Astrocyte (in vitro differentiated cells and primary cell): ENCODE measurements around the gene MYMK.

Experiments used
- EZH2 ChIP-seq: IDR thresholded peaks from 2 replicates; pipeline ENCODE4 v1.6.1; 2012; ENCODE audit warnings: mild to moderate bottlenecking, low read length, inconsistent platforms; ENCODE audit not compliant: insufficient read depth
- TF ChIP-seq, protein P1 (sequence below): IDR thresholded peaks from 2 replicates; pipeline ENCODE4 v1.5.1; 2011; ENCODE audit warnings: low read depth, mild to moderate bottlenecking, inconsistent platforms, low read length, moderate library complexity; ENCODE audit not compliant: insufficient read depth

DNA sequence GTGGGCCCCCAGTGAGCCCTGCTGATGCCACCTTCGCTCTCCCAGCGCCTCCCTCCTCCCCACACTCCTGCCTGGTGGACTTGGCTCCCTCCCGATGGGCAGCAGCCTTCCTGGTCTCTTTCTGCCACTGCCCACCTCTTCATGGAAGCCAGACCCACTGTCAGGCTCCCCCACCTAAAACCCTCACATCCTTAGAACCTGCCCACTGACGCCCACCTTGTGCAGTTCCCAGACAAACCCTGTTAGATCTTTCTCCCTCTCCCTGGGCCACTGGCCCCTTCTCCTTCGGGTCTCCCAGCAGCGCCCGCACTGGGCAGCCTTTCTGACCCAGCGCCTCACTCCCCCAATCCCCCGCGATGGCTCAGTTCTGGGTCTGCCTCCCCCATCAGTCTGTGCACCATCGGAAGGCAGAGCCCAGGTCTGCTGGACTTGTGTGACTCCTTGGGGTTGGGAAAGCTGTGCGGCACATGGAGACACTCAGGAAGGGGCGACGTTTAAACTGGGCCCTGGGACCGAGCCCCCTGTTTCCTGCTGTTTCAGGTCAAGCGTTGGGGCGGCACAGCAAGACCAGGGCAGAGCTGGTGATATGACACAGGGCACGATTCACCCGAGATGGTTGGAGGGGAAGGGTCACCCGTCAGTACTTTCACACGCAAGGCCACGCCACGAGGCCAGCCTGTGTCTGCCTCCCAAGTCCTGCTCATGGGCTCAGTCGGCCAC lies 17.4 kb downstream of the MYMK start:
- TF ChIP-seq, protein P1, sequence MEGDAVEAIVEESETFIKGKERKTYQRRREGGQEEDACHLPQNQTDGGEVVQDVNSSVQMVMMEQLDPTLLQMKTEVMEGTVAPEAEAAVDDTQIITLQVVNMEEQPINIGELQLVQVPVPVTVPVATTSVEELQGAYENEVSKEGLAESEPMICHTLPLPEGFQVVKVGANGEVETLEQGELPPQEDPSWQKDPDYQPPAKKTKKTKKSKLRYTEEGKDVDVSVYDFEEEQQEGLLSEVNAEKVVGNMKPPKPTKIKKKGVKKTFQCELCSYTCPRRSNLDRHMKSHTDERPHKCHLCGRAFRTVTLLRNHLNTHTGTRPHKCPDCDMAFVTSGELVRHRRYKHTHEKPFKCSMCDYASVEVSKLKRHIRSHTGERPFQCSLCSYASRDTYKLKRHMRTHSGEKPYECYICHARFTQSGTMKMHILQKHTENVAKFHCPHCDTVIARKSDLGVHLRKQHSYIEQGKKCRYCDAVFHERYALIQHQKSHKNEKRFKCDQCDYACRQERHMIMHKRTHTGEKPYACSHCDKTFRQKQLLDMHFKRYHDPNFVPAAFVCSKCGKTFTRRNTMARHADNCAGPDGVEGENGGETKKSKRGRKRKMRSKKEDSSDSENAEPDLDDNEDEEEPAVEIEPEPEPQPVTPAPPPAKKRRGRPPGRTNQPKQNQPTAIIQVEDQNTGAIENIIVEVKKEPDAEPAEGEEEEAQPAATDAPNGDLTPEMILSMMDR: no peak
- TF ChIP-seq EZH2: no peak
